GM12864 (cell line): ENCODE measurements around the gene NKX2-8.

Experiments
- DNase-seq: peaks from one replicate; pipeline ENCODE4 v3.0.0-alpha.2; 2011; ENCODE audit warnings: low read depth
- H3K4me3 ChIP-seq: 2 replicates; pipeline ENCODE4 v1.5.1; 2011; ENCODE audit warnings: mild to moderate bottlenecking, low read depth, low read length, control low read depth
- CTCF ChIP-seq: IDR thresholded peaks from 2 replicates; pipeline ENCODE4 v1.5.1; 2011; ENCODE audit warnings: low read depth, mild to moderate bottlenecking, moderate library complexity, low read length, control low read depth, inconsistent platforms; ENCODE audit errors: missing control alignments

Gene NKX2-8

GRCh38 chr14:36588119-36588518, 5.7 kb upstream of the NKX2-8 start:
- DNase-seq: no peak
- TF ChIP-seq CTCF: no peak
- no peak overlapping the region for H3K4me3 ChIP-seq

GRCh38 chr14:36585100-36585499, 2.7 kb upstream of the NKX2-8 start:
- DNase-seq: no peak
- H3K4me3 ChIP-seq: no peak overlapping the region
- no peak for TF ChIP-seq CTCF

GRCh38 chr14:36583893-36584811, 1.7 kb upstream of the NKX2-8 start:
- no peak overlapping the region for H3K4me3 ChIP-seq
- DNase-seq: no peak
- no peak for TF ChIP-seq CTCF

GRCh38 chr14:36583242-36583892, 953 bp upstream of the NKX2-8 start:
- H3K4me3 ChIP-seq: no peak overlapping the region
- TF ChIP-seq CTCF: no peak
- DNase-seq: no peak

GRCh38 chr14:36582874-36583241, 444 bp upstream of the NKX2-8 start:
- H3K4me3 ChIP-seq: no peak overlapping the region
- TF ChIP-seq CTCF: no peak
- no peak for DNase-seq

GRCh38 chr14:36580856-36581831, 1.3 kb downstream of the NKX2-8 start:
- no peak overlapping the region for H3K4me3 ChIP-seq
- TF ChIP-seq CTCF: no peak
- DNase-seq: no peak
